Gastrocnemius medialis (tissue), 4 donors: Measurements from ENCODE around the gene LRIG3. TPM values are rescaled to one million over a fixed set of nuclear protein-coding genes. Genes with fewer than 3 reads are reported as not detected.

Experiments used
- ATAC-seq, 2 donors: fragments of 150-250 bp; one replicate each; pipeline ENCODE4 v1.9.1; 2016
- DNase-seq, 2 donors: peaks; one replicate each; pipeline ENCODE4 v3.0.0-alpha.2; 2019
- H3K27ac ChIP-seq, 4 donors: fragments of 200-600 bp; sonication (generic); 1 replicate in 1 of 4; 2 replicates in 3 of 4; pipeline ENCODE4 v1.5.1; 2016 to 2018; ENCODE audit warnings: mild to moderate bottlenecking in 2 of 4, moderate library complexity in 1 of 4
- H3K27me3 ChIP-seq, 3 donors: fragments of 200-600 bp; sonication (generic) in 2 of 3; 1 replicate in 1 of 3; 2 replicates in 2 of 3; pipeline versions ENCODE4 v1.5.1 to v1.6.0; 2016 to 2019; ENCODE audit warnings: mild to moderate bottlenecking in 1 of 3, moderate library complexity in 1 of 3
- H3K36me3 ChIP-seq, 2 donors: fragments of 200-600 bp; sonication (generic) in 1 of 2; one replicate each; pipeline ENCODE4 v1.5.1; 2017 to 2018
- H3K4me1 ChIP-seq, 2 donors: fragments of 200-600 bp; sonication (generic) in 1 of 2; one replicate each; pipeline ENCODE4 v1.5.1; 2016 to 2017; ENCODE audit warnings: mild to moderate bottlenecking in 2 of 2
- H3K4me3 ChIP-seq, 4 donors: fragments of 200-600 bp; sonication (generic) in 3 of 4; 1 replicate in 1 of 4; 2 replicates in 3 of 4; pipeline ENCODE4 v1.5.1; 2016 to 2019; ENCODE audit warnings: mild to moderate bottlenecking in 2 of 4
- H3K9me3 ChIP-seq, 3 donors: fragments of 200-600 bp; sonication (generic) in 2 of 3; 1 replicate in 1 of 3; 2 replicates in 2 of 3; pipeline ENCODE4 v1.5.1; 2016 to 2019
- POLR2A ChIP-seq, 2 donors: fragments of 450-650 bp; IDR thresholded peaks; one replicate each; pipeline ENCODE4 v1.6.1; 2017; ENCODE audit warnings: antibody characterized with exemption in 2 of 2, mild to moderate bottlenecking in 2 of 2, moderate library complexity in 2 of 2
- in situ Hi-C, 4 donors: fragments of 200-750 bp; cut with MboI; loops; one replicate each; pipeline versions ENCODE4 v1.15.0 to v1.8.0; 2017; ENCODE audit warnings: low sequenced_read_pairs in 4 of 4
- intact Hi-C: fragments of 100-400 bp; cut with DNase I; formaldehyde crosslinking; loops from one replicate; pipeline ENCODE4 v1.15.1; 2023; ENCODE audit warnings: low total_unique reads
- total RNA-seq, 4 donors: library from RNA; depleted of rRNA; stranded (reverse); fragments of >200 nt; gene quantifications; one replicate each; pipeline versions ENCODE4 v1.1.0 to v1.2.3, GENCODE V29; 2016
- TF ChIP-seq, protein P1 (sequence below), 5 experiments: fragments of 450-650 bp in 3 of 5; fragments of 200-600 bp in 2 of 5; sonication (generic) in 2 of 5; IDR thresholded peaks in 4 of 5; conservative IDR thresholded peaks in 1 of 5; 1 replicate in 4 of 5; 2 replicates in 1 of 5; pipeline ENCODE4 v1.5.1; 2016 to 2019; ENCODE audit warnings: antibody characterized with exemption in 5 of 5, mild to moderate bottlenecking in 3 of 5, moderate library complexity in 3 of 5

The LRIG3 gene
- total RNA-seq, 4 donors from 2014 or later, result 4.7 to 14.7 (median 7.7) TPM

DNA sequence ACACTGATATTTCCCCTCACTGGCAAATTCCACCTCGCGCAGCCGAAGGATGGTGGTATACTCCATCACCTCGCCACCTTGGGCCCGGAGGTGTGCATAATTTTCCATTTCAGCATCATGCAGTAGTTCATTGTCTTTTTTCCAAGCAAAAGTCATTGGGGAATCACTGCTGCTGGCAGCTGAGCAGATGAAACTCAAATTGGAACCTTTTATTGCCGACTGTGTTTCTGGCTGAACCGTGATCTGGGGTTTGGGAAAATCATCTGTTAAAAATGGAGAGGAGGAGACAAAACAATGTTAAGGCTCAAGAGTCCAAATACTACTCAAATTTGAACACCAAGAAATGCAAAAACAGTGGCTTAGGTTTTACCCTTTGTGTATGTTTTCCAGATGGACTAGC, 39.7 kb downstream of the LRIG3 start:
- in situ Hi-C loops, result no loop called here
- DNase-seq, result no peak
- no peaks in the 10 kb centered on the region for H3K4me1 ChIP-seq
- H3K4me3 ChIP-seq, result no peak overlapping the region
- intact Hi-C loops, result no loop called here
- ATAC-seq, result no peak
- H3K27ac ChIP-seq, result no peak overlapping the region
- H3K9me3 ChIP-seq, result no peaks in the 10 kb centered on the region
- H3K27me3 ChIP-seq, result no peaks in the 10 kb centered on the region
- TF ChIP-seq, protein P1, sequence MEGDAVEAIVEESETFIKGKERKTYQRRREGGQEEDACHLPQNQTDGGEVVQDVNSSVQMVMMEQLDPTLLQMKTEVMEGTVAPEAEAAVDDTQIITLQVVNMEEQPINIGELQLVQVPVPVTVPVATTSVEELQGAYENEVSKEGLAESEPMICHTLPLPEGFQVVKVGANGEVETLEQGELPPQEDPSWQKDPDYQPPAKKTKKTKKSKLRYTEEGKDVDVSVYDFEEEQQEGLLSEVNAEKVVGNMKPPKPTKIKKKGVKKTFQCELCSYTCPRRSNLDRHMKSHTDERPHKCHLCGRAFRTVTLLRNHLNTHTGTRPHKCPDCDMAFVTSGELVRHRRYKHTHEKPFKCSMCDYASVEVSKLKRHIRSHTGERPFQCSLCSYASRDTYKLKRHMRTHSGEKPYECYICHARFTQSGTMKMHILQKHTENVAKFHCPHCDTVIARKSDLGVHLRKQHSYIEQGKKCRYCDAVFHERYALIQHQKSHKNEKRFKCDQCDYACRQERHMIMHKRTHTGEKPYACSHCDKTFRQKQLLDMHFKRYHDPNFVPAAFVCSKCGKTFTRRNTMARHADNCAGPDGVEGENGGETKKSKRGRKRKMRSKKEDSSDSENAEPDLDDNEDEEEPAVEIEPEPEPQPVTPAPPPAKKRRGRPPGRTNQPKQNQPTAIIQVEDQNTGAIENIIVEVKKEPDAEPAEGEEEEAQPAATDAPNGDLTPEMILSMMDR (IDR thresholded peaks at IDR 0.05 in 4 of 5, conservative IDR thresholded peaks at IDR 0.05 in 1 of 5), result no peak
- TF ChIP-seq POLR2A (IDR thresholded peaks at IDR 0.05), result no peak
- peaks cover 3 to 76% of the 10 kb centered on the region in 2 donors for H3K36me3 ChIP-seq

DNA sequence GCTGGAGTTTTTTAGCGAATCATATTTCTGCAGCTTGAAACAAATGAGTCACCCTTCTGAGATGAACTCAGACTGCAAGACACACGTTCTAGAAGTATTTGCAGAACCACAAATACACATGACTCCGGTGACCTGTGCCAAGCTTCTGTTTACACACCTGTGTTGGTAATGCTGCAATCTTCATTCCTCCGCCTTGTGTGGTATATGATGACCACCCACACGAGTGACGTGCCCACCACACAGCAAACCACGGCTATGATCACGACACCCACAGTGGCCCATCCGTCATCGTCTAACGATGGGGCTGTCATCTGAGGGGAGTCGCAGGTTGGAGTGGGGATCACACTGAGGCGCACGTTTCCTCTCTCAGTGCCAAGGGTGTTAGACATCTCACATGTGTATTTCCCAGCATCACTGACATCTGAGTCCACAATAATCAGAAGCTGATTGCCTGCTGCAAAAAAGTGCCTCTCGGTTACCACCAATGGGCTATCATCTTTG, 43.0 kb downstream of the LRIG3 start:
- no peak for DNase-seq
- Histone ChIP-seq H3K9me3 (no peaks in the 10 kb centered on the region), H3K27ac (no peak overlapping the region), H3K36me3 (peaks cover 3 to 87% of the 10 kb centered on the region in 2 donors), H3K4me1 (no peaks in the 10 kb centered on the region), H3K4me3 (no peak overlapping the region), H3K27me3 (no peaks in the 10 kb centered on the region)
- no peak for ATAC-seq
- TF ChIP-seq, protein P1 (IDR thresholded peaks at IDR 0.05 in 4 of 5, conservative IDR thresholded peaks at IDR 0.05 in 1 of 5), result no peak
- TF ChIP-seq POLR2A (IDR thresholded peaks at IDR 0.05), result no peak
- in situ Hi-C loops (no loop called here), intact Hi-C loops (no loop called here)

DNA sequence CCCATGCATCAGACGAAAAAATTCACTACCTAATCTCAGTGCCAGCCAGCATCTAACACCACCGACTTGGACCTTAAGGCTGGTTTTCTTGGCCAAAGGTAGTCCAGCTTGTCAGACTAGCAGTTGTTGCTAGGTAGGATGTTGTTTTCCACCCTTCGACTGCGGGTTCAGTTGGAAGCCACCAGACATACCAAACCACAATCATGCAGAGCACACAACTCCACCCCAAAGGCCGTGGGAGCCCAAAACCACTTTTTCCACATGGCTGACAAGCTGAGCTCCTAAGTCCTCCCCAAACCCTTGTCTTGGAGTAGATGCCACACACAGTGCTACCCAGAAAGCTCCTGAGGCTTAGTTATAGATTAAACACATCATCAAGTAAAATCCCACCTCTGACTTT, 46.8 kb downstream of the LRIG3 start:
- Histone ChIP-seq H3K9me3 (no peaks in the 10 kb centered on the region), H3K27ac (no peak overlapping the region), H3K4me1 (no peaks in the 10 kb centered on the region), H3K36me3 (peaks cover 3 to 77% of the 10 kb centered on the region in 2 donors), H3K27me3 (no peaks in the 10 kb centered on the region), H3K4me3 (no peak overlapping the region)
- no peak for ATAC-seq
- no peak for TF ChIP-seq POLR2A (IDR thresholded peaks at IDR 0.05)
- TF ChIP-seq, protein P1 (IDR thresholded peaks at IDR 0.05 in 4 of 5, conservative IDR thresholded peaks at IDR 0.05 in 1 of 5), result no peak
- in situ Hi-C loops, result no loop called here
- intact Hi-C loops, result no loop called here
- DNase-seq, result no peak

DNA sequence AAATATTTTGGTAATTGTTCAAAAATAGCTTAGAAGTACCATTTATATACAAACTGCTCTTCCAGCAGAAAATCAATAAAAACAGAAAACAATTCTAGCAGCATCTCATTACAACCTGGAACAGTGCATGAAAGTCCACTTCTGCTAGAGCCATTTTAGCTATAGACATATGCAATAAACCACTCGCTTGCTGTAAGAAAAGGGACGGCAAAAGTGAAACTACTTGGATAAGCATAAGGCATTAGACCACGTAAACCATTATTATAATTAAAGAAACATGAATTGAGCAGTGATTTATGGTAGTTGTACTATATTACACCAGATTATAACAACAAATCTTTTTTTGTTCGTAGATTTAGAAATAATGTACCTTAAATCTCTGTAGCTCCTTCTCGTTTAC, 48.7 kb downstream of the LRIG3 start:
- intact Hi-C loops, result no loop called here
- in situ Hi-C loops, result no loop called here

More for the DNA sequence above, 48.7 kb downstream of the LRIG3 start:
- peaks cover 3 to 57% of the 10 kb centered on the region in 2 donors for H3K36me3 ChIP-seq
- H3K4me3 ChIP-seq, result peak overlapping the region in 1 of 4 donors; percentile 21
- H3K4me1 ChIP-seq, result no peaks in the 10 kb centered on the region
- no peaks in the 10 kb centered on the region for H3K9me3 ChIP-seq
- no peaks in the 10 kb centered on the region for H3K27me3 ChIP-seq
- ATAC-seq (no peak), DNase-seq (no peak)
- TF ChIP-seq POLR2A (IDR thresholded peaks at IDR 0.05), result no peak
- TF ChIP-seq, protein P1 (IDR thresholded peaks at IDR 0.05 in 4 of 5, conservative IDR thresholded peaks at IDR 0.05 in 1 of 5), result no peak
- peak overlapping the region in 1 of 4 donors; percentile 5 for H3K27ac ChIP-seq
